GM19025 (cell line): ENCODE measurements around the gene IGSF9B.

Experiments used
- ATAC-seq: cut with Tn5 transposase; IDR thresholded peaks from one replicate; pipeline ENCODE4 v1.9.1; 2021; ENCODE audit warnings: mild to moderate bottlenecking, low read depth, moderate library complexity; ENCODE audit not compliant: unreplicated experiment

The IGSF9B gene

GRCh38 chr11:133984828-133985227, 28.1 kb upstream of the IGSF9B start:
- no peak for ATAC-seq

- no peak for ATAC-seq
Observed at GRCh38 chr11:133983660-133984316, 27.0 kb upstream of the IGSF9B start.

GRCh38 chr11:133982876-133983275, 26.1 kb upstream of the IGSF9B start:
- no peak for ATAC-seq

GRCh38 chr11:133982151-133982550, 25.4 kb upstream of the IGSF9B start:
- no peak for ATAC-seq

- ATAC-seq: no peak
Observed at GRCh38 chr11:133981156-133981555, 24.4 kb upstream of the IGSF9B start.

- ATAC-seq: no peak
Observed at GRCh38 chr11:133980665-133981064, 23.9 kb upstream of the IGSF9B start.

GRCh38 chr11:133978794-133979193, 22.0 kb upstream of the IGSF9B start:
- no peak for ATAC-seq

- ATAC-seq: peak; percentile 82
Observed at GRCh38 chr11:133977067-133977677, 20.4 kb upstream of the IGSF9B start.

GRCh38 chr11:133975488-133975849, 18.7 kb upstream of the IGSF9B start:
- ATAC-seq: no peak

- ATAC-seq: no peak
Observed at GRCh38 chr11:133974836-133975487, 18.2 kb upstream of the IGSF9B start.

- ATAC-seq: no peak
Observed at GRCh38 chr11:133971881-133972280, 15.1 kb upstream of the IGSF9B start.

- ATAC-seq: no peak
Observed at GRCh38 chr11:133969112-133969511, 12.3 kb upstream of the IGSF9B start.

GRCh38 chr11:133968300-133968699, 11.5 kb upstream of the IGSF9B start:
- ATAC-seq: no peak

GRCh38 chr11:133967599-133968238, 11.0 kb upstream of the IGSF9B start:
- ATAC-seq: no peak

GRCh38 chr11:133966921-133967598, 10.3 kb upstream of the IGSF9B start:
- no peak for ATAC-seq

- no peak for ATAC-seq
Observed at GRCh38 chr11:133966172-133966651, 9.4 kb upstream of the IGSF9B start.

- ATAC-seq: no peak
Observed at GRCh38 chr11:133965031-133965601, 8.3 kb upstream of the IGSF9B start.

GRCh38 chr11:133964356-133964755, 7.6 kb upstream of the IGSF9B start:
- no peak for ATAC-seq

GRCh38 chr11:133961890-133962289, 5.1 kb upstream of the IGSF9B start:
- ATAC-seq: no peak

GRCh38 chr11:133957900-133958299, 1.1 kb upstream of the IGSF9B start:
- ATAC-seq: no peak
